MM.1S (cell line): ENCODE measurements around the gene ZBTB7A.

ENCODE experiments used
- CTCF ChIP-seq: fragments of 300-600 bp; sonication (generic); IDR thresholded peaks from 2 replicates; pipeline ENCODE4 v1.5.1; 2016; ENCODE audit warnings: antibody characterized with exemption, low read length, mixed read lengths
- EZH2 ChIP-seq: fragments of 300-600 bp; sonication (generic); optimal IDR thresholded peaks from 2 replicates; pipeline ENCODE3; 2017; ENCODE audit warnings: low read depth, mild to moderate bottlenecking, antibody characterized with exemption, low read length, mixed read lengths

GRCh38 chr19:4061683-4062418 is 4.8 kb downstream of the ZBTB7A start:
- TF ChIP-seq CTCF (no peak), EZH2 (no peak)
